Skin epidermis (tissue), 12 donors: ENCODE data around the gene EDEM2.
"Not testable (repeated sequence)": the region's sequence is repeated elsewhere in the genome, so short reads cannot be mapped to it uniquely, and the experiment has no call there.

Experiments
- H3K27ac ChIP-seq, 21 experiments: fragments of 200-600 bp; sonication (generic) in 11 of 21; one replicate each; pipeline ENCODE4 v1.5.0; 2020; ENCODE audit warnings: mild to moderate bottlenecking in 3 of 21, inconsistent platforms in 2 of 21, moderate library complexity in 2 of 21
- H3K4me3 ChIP-seq, 7 experiments: fragments of 200-600 bp; sonication (generic) in 2 of 7; one replicate each; pipeline ENCODE4 v1.5.0; 2020; ENCODE audit warnings: inconsistent platforms in 2 of 7, mild to moderate bottlenecking in 2 of 7, moderate library complexity in 1 of 7

The EDEM2 gene

DNA sequence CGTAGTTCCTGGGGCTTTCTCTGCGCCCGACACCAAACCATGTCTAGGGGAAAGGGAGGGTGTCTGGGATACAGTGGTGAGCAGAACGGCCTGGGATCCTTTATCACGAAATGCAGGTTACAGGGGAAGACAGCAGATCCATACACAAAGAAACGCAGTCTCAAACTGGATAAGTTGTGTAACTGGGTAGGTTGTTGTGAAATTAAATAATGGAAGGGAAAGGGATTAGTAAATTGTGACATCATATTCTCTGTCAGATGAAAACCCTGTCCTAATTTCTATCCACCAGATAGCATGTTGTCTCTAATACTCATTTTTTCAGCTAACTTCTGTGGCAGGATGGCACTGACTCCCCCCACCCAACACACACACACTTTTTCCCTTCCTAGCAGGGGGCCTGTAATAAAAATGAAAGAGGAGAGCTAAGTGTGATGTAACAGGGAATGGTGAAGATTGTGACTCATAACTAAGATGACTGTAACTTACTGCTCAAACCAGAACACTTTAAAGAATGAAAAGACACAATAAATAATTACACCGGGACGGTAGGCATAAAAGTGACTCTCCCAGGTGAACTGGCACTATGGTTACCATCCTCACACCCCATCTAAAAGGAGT, 53.8 kb downstream of the EDEM2 start:
- Histone ChIP-seq H3K4me3 (peak overlapping the region; percentile 79 to 97 (median 94)), H3K27ac (peak overlapping the region in 20 of 21 experiments; percentile 83 to 99 (median 96))

- Histone ChIP-seq H3K27ac (peak within 1 kb of the TSS; percentile 83 to 99 (median 95)), H3K4me3 (peak within 1 kb of the TSS; percentile 79 to 97 (median 94))
Observed at GRCh38 chr20:35092524-35093266, 54.4 kb downstream of the EDEM2 start, which contains the start of gene TRPC4AP. Gene TRPC4AP (minus strand): TSS chr20:35092807. CDS start chr20:35092781, 26 bp downstream.

DNA sequence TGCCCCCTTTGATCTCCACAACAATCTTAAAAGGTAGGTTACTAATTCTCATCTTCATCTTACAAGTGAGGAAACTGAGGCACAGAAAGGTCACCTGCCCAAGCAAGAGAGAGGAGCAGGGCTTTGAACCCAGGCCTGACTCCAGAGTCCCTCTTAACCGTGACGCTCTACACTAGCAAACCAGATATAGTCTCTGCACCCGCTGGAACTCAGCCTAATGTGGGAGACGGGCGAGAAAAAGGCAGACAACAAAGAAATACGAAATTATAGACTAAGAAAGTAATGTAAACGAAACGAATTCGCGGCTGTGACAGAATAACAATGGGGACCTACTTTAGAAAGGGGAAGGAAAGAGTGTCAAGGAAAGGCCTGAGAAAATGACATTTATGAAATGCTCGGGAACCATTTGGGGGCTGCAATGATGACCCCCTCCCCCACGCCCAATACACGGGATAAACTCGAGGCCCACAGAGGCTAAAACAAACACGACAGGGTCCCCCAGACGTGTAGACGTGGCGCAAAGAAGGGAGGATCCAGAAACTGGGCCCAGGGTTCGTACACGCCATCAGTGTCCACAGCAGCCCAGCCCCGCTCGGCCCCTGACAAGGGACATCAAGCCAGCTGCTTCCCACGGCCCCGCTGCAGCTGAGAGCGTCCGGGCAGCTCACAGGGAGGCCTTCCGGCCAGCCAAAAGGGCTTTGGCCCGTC, 55.2 kb downstream of the EDEM2 start:
- H3K4me3 ChIP-seq, result peak overlapping the region; percentile 79 to 97 (median 94)
- H3K27ac ChIP-seq, result peak overlapping the region; percentile 83 to 99 (median 95)

DNA sequence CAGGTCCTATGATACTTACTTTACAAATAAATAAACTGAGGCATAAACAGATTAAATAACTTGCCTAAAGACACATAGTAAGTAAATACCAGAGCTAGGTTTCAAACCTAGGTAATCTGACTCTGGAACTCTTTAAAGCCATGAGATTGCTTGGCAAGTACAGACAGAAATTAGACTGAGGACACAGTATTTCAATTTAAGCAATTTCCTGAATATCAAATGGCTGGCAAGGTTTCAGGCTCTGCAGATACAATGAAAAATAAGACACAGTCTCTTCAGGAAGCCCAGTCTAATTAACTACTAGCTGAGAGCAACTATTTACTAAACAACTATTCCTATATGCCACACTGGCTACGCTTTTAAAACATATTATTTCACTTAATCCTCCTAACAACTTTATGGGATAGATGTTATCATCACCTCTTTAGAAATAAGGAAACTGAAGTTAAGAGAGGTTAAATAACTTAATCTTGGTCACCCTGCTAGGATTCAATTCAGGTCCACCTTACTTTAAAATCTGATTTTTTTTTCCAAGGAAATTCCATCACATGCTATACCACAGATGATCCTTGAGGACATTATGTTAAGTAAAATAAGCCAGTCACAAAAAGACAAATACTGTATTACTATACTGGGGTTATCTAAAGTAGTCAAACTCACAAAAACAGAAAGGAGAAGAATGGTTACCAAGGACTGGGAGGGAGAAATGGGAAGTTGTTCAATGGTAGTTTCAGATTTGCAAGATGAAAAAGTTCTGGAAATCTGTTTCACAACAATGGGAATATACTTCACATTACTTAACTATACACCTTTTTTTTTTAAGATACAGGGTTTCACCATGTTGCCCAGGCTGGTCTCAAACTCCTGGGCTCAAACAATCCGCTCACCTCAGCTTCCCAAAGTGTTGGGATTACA, 58.6 kb downstream of the EDEM2 start:
- Histone ChIP-seq H3K4me3 (no peak overlapping the region), H3K27ac (peak overlapping the region in 4 of 21 experiments; percentile 17 to 59 (median 40))

DNA sequence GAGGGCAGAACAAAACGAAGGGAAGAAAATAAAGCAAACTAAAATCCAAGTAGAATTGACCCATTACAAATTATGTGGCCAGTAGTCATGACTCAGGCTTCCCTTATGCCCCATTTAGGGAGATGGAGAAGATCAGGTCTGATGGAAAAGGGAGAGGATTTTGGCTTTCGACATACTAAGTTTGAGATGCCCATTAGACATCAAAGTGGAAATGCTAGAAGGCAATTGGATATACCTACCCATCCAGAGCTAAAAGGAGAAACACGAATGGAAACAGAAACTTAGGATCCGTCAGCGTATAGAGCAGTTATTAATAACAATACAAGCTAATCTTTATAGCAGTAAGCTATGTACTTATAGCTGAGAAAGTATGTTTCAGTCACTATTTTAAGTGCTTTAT, 59.3 kb downstream of the EDEM2 start:
- H3K27ac ChIP-seq, result peak overlapping the region in 2 of 21 experiments; percentile 31 to 59

DNA sequence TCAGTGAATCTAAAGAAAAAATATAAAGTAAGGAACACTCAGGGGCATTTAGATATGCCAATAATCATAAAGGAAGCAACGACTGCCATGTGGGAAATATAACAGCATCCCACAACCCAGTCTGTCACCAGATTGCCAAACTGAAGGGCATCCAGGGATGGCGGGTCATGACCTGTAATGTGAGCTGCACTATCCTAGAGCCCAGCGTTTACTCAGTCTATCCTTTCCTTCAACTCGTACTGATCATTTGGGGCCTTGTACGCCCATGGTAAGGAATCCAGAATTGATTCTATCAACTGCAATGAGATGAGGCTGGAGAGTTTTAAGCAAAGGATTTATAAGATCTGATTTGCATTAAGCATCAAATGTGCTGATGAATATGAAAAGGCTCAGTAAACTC, 59.8 kb downstream of the EDEM2 start:
- Histone ChIP-seq H3K4me3 (no peak overlapping the region), H3K27ac (no peak overlapping the region)

More for the DNA sequence above, 59.3 kb downstream of the EDEM2 start:
- H3K4me3 ChIP-seq, result no peak overlapping the region

GRCh38 chr20:35085477-35086225, 61.5 kb downstream of the EDEM2 start:
- H3K27ac ChIP-seq, result no peak overlapping the region
- no peak overlapping the region for H3K4me3 ChIP-seq

DNA sequence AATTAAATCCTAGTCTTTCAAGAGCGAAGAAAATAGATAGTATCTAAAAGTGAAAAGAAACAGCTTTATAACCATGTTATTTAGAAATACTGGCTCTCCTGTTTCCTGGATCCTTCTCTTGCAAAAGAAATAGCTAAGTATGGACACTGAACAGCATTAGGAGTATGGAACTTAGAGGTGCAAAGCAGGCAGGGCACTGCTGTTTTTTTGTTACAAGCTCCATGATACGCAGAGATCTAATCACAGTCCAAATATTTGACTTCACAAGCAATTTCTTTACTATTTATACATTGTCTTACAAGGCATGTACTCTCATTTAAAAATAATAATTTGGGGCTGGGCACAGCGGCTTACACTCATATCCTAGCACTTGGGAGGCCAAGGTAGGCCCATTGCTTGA, 62.1 kb downstream of the EDEM2 start:
- Histone ChIP-seq H3K27ac (no peak overlapping the region), H3K4me3 (no peak overlapping the region)

GRCh38 chr20:35080348-35080642, 66.8 kb downstream of the EDEM2 start:
- H3K27ac ChIP-seq, H3K4me3 ChIP-seq: not testable (repeated sequence)

- H3K27ac ChIP-seq, result no peak overlapping the region
- H3K4me3 ChIP-seq, result no peak overlapping the region
Observed at GRCh38 chr20:35079472-35080347, 67.4 kb downstream of the EDEM2 start.

DNA sequence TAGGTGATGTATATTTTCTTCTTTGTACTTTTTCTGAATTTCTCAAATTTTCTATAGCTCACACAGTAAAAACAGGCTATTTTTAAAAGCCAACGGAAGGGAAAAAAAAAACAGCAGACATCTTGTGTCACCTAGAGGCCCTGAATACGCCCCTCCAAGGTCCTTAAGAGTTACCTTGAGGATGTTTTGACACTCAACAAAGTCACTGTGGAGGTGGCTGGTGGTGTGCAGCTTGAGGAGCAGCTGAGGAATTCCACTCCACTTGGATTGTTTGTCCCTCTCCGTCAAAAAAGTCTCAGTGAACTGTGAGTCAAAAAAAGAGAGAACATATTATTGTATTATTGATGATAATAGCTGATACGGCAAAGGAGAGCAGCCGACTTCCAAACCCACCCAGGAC, 69.3 kb downstream of the EDEM2 start:
- H3K4me3 ChIP-seq, result no peak overlapping the region
- H3K27ac ChIP-seq, result no peak overlapping the region

DNA sequence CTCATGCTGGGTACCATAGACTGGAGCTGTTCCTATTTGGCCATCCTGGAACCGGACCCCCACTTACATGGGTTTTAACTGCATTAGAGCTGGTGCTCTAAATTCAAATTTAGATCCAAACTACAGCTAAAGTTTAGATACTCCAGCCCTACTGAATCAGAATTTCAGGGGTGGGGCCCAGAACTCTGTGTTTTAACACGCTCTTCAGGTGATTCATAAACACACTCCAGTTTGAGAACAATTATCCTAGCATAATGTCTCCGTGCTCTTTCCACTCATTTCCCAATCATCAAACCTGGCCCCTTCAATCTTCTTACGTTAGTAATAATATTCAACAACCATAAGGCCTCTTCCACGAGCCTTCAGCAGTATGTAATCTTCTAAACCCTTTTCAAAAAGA, 69.8 kb downstream of the EDEM2 start:
- Histone ChIP-seq H3K4me3 (no peak overlapping the region), H3K27ac (peak overlapping the region in 1 of 21 experiments; percentile 19)

- H3K27ac ChIP-seq, H3K4me3 ChIP-seq: not testable (repeated sequence)
Observed at GRCh38 chr20:35071436-35072153, 75.5 kb downstream of the EDEM2 start.

DNA sequence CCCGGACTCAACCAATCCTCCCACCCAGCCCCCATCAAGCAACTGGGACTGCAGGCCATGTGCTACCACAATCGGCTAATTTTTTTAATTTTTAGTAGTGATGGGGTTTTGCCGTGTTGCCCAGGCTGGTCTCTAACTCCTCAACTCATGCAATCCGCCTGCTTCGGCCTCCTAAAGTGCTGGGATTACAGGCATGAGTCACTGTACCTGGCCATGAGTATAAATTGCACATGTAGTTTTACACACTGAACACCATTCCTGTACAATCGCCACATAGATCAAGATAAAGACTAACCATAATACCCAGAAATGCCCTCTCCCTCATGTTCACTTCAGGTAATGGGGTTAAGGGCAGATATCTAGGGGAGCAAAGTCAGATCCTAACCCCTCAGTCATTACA, 80.9 kb downstream of the EDEM2 start:
- no peak overlapping the region for H3K27ac ChIP-seq

More for the DNA sequence above, 80.9 kb downstream of the EDEM2 start:
- H3K4me3 ChIP-seq, result no peak overlapping the region
